Measurements from ENCODE around the gene ARMH2. TPM values are rescaled to one million over a fixed set of nuclear protein-coding genes. Genes with fewer than 3 reads are reported as not detected.
A peak's percentile ranks its signal among the peaks of the same experiment; 100 is the strongest.

Gene ARMH2
- total RNA-seq (2014; rRNA removed; shearing (Covaris generic)) (not detected in 2 replicates), polyA plus RNA-seq (2016; fragmentation: Nextera tagmentation; extraction: Ambion mirVana) (not detected in 2 replicates)
- long read RNA-seq = 0 reads

DNA sequence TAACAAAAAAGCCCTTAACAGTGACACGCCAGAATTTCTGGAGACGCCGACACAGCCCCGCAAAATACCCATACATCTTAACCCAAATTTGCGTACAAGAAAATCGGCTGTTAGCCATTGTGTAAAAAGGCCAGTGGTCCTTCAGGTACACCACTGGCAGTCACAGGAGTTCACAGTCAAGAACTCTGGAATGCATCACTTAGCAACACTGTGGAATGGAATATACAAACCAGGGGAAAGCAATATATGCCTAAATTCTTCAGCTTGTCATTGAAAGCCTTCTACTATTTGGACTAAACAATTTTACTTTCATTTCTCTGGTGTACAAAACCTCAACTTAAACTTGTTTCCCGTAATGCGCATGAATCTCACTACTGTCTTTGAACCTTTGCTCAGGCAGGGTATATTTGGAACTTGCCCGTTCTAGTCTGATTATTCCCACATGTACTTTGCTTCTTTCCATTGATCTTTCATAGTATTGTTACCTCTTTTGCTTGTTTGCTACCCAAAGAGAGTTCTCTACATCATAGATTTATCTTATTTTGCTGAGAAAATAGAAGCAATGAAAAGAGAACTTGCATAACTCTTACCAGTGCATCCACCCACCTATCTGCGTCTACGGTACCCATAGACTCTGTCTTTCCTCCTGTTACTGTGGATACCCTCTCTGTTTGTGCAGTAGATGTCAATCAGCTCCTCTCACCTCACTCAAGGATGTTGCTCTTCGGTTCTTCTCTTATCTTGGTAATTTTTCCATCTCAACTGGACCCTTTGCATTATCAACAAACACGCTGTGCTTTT lies at the start of gene ARMH2:
Gene ARMH2 (minus strand): TSS at position 178 of the 801 bp plus-strand sequence. CDS start 60 bp downstream, at position 118.
- Histone ChIP-seq H3K9me2 (ENCODE audit: insufficient read depth) (no peaks in the 10 kb centered on the region), H3K4me1 (ENCODE audit: insufficient read depth) (0 out of 2 replicates have a peak, but pooled peaks cover 8% of the 10 kb centered on the region), H3K36me3 (ENCODE audit: insufficient read depth) (no peaks in the 10 kb centered on the region), H3K4me3 (no peak within 1 kb of the TSS), H3K27me3 (ENCODE audit: insufficient read depth) (no peaks in the 10 kb centered on the region), H2AFZ (peak within 1 kb of the TSS; percentile 45; the same call in 1 of the 2 replicates), H3K79me2 (replicated peaks; ENCODE audit: insufficient read depth) (no peaks in the 10 kb centered on the region), H3K27ac (ENCODE audit: low read depth) (no peak within 1 kb of the TSS), H3K4me2 (no peak within 1 kb of the TSS), H3F3A (replicated peaks; ENCODE audit: low read depth) (no peaks in the 10 kb centered on the region), H4K20me1 (replicated peaks; ENCODE audit: insufficient read depth) (no peaks in the 10 kb centered on the region)
- TF ChIP-seq JUNB (IDR thresholded peaks at IDR 0.05; ENCODE audit: unreplicated experiment) = no peak
- no peak for TF ChIP-seq NANOG (IDR thresholded peaks at IDR 0.05; ENCODE audit: borderline replicate concordance)
- TF ChIP-seq, protein P1, sequence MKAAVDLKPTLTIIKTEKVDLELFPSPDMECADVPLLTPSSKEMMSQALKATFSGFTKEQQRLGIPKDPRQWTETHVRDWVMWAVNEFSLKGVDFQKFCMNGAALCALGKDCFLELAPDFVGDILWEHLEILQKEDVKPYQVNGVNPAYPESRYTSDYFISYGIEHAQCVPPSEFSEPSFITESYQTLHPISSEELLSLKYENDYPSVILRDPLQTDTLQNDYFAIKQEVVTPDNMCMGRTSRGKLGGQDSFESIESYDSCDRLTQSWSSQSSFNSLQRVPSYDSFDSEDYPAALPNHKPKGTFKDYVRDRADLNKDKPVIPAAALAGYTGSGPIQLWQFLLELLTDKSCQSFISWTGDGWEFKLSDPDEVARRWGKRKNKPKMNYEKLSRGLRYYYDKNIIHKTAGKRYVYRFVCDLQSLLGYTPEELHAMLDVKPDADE (IDR thresholded peaks at IDR 0.05) = no peak
- no peak for TF ChIP-seq EZH2 (IDR thresholded peaks at IDR 0.05; ENCODE audit: low read depth, unreplicated experiment)
- no peak for TF ChIP-seq STAT1 (IDR thresholded peaks at IDR 0.05; ENCODE audit: unreplicated experiment)
- no peak for TF ChIP-seq ZNF114 (CRISPR knock-in tag; IDR thresholded peaks at IDR 0.05)
- TF ChIP-seq, protein P2, sequence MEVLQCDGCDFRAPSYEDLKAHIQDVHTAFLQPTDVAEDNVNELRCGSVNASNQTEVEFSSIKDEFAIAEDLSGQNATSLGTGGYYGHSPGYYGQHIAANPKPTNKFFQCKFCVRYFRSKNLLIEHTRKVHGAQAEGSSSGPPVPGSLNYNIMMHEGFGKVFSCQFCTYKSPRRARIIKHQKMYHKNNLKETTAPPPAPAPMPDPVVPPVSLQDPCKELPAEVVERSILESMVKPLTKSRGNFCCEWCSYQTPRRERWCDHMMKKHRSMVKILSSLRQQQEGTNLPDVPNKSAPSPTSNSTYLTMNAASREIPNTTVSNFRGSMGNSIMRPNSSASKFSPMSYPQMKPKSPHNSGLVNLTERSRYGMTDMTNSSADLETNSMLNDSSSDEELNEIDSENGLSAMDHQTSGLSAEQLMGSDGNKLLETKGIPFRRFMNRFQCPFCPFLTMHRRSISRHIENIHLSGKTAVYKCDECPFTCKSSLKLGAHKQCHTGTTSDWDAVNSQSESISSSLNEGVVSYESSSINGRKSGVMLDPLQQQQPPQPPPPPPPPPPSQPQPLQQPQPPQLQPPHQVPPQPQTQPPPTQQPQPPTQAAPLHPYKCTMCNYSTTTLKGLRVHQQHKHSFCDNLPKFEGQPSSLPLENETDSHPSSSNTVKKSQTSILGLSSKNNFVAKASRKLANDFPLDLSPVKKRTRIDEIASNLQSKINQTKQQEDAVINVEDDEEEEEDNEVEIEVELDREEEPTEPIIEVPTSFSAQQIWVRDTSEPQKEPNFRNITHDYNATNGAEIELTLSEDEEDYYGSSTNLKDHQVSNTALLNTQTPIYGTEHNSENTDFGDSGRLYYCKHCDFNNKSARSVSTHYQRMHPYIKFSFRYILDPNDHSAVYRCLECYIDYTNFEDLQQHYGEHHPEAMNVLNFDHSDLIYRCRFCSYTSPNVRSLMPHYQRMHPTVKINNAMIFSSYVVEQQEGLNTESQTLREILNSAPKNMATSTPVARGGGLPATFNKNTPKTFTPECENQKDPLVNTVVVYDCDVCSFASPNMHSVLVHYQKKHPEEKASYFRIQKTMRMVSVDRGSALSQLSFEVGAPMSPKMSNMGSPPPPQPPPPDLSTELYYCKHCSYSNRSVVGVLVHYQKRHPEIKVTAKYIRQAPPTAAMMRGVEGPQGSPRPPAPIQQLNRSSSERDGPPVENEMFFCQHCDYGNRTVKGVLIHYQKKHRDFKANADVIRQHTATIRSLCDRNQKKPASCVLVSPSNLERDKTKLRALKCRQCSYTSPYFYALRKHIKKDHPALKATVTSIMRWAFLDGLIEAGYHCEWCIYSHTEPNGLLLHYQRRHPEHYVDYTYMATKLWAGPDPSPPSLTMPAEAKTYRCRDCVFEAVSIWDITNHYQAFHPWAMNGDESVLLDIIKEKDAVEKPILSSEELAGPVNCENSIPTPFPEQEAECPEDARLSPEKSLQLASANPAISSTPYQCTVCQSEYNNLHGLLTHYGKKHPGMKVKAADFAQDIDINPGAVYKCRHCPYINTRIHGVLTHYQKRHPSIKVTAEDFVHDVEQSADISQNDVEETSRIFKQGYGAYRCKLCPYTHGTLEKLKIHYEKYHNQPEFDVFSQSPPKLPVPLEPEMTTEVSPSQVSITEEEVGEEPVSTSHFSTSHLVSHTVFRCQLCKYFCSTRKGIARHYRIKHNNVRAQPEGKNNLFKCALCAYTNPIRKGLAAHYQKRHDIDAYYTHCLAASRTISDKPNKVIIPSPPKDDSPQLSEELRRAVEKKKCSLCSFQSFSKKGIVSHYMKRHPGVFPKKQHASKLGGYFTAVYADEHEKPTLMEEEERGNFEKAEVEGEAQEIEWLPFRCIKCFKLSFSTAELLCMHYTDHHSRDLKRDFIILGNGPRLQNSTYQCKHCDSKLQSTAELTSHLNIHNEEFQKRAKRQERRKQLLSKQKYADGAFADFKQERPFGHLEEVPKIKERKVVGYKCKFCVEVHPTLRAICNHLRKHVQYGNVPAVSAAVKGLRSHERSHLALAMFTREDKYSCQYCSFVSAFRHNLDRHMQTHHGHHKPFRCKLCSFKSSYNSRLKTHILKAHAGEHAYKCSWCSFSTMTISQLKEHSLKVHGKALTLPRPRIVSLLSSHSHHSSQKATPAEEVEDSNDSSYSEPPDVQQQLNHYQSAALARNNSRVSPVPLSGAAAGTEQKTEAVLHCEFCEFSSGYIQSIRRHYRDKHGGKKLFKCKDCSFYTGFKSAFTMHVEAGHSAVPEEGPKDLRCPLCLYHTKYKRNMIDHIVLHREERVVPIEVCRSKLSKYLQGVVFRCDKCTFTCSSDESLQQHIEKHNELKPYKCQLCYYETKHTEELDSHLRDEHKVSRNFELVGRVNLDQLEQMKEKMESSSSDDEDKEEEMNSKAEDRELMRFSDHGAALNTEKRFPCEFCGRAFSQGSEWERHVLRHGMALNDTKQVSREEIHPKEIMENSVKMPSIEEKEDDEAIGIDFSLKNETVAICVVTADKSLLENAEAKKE (CRISPR knock-in tag; IDR thresholded peaks at IDR 0.05) = no peak
- TF ChIP-seq ZNF331 (CRISPR knock-in tag; IDR thresholded peaks at IDR 0.05; ENCODE audit: low read depth) = no peak
- no peak for TF ChIP-seq CREB1 (CRISPR knock-in tag; IDR thresholded peaks at IDR 0.05; ENCODE audit: low read depth)
- TF ChIP-seq, protein P3, sequence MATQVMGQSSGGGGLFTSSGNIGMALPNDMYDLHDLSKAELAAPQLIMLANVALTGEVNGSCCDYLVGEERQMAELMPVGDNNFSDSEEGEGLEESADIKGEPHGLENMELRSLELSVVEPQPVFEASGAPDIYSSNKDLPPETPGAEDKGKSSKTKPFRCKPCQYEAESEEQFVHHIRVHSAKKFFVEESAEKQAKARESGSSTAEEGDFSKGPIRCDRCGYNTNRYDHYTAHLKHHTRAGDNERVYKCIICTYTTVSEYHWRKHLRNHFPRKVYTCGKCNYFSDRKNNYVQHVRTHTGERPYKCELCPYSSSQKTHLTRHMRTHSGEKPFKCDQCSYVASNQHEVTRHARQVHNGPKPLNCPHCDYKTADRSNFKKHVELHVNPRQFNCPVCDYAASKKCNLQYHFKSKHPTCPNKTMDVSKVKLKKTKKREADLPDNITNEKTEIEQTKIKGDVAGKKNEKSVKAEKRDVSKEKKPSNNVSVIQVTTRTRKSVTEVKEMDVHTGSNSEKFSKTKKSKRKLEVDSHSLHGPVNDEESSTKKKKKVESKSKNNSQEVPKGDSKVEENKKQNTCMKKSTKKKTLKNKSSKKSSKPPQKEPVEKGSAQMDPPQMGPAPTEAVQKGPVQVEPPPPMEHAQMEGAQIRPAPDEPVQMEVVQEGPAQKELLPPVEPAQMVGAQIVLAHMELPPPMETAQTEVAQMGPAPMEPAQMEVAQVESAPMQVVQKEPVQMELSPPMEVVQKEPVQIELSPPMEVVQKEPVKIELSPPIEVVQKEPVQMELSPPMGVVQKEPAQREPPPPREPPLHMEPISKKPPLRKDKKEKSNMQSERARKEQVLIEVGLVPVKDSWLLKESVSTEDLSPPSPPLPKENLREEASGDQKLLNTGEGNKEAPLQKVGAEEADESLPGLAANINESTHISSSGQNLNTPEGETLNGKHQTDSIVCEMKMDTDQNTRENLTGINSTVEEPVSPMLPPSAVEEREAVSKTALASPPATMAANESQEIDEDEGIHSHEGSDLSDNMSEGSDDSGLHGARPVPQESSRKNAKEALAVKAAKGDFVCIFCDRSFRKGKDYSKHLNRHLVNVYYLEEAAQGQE (IDR thresholded peaks at IDR 0.05; ENCODE audit: unreplicated experiment) = no peak
- TF ChIP-seq EZH2phosphoT487 (IDR thresholded peaks at IDR 0.05; ENCODE audit: unreplicated experiment) = no peak
- no peak for TF ChIP-seq POLR2AphosphoS5 (IDR thresholded peaks at IDR 0.05; ENCODE audit: low read depth)
- TF ChIP-seq, protein P4, sequence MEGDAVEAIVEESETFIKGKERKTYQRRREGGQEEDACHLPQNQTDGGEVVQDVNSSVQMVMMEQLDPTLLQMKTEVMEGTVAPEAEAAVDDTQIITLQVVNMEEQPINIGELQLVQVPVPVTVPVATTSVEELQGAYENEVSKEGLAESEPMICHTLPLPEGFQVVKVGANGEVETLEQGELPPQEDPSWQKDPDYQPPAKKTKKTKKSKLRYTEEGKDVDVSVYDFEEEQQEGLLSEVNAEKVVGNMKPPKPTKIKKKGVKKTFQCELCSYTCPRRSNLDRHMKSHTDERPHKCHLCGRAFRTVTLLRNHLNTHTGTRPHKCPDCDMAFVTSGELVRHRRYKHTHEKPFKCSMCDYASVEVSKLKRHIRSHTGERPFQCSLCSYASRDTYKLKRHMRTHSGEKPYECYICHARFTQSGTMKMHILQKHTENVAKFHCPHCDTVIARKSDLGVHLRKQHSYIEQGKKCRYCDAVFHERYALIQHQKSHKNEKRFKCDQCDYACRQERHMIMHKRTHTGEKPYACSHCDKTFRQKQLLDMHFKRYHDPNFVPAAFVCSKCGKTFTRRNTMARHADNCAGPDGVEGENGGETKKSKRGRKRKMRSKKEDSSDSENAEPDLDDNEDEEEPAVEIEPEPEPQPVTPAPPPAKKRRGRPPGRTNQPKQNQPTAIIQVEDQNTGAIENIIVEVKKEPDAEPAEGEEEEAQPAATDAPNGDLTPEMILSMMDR (conservative IDR thresholded peaks at IDR 0.05; ENCODE audit: low read depth in 2 of 2) = no peak
- Mint-ChIP-seq H3K27me3 (ENCODE audit: insufficient read depth, low read depth, poor library complexity) (peaks cover 6% of the 10 kb centered on the region), H3K36me3 (ENCODE audit: low read depth) (no peaks in the 10 kb centered on the region), H3K27ac (no peak within 1 kb of the TSS), H3K4me3 (no peak within 1 kb of the TSS), H3K4me1 (peaks cover 13% of the 10 kb centered on the region; the same call in 2 of the 3 replicates), H3K9me3 (no peaks in the 10 kb centered on the region; the same call in 2 of the 3 replicates)
- DNase-seq (ENCODE audit: low spot score) (no peak), ATAC-seq (no peak)

Data from GM23338 (cell line).